Stimulated activated CD8-positive, alpha-beta memory T cell treated with anti-CD3 and anti-CD28 coated beads, Interleukin-4, amount 100 ng/mL, for 48 hours (primary cell): ENCODE measurements around the gene CDCA7.
"Not testable (repeated sequence)": the region's sequence is repeated elsewhere in the genome, so short reads cannot be mapped to it uniquely, and the experiment has no call there.

Experiments used
- DNase-seq: peaks from one replicate; pipeline ENCODE4 v3.0.0-alpha.2; 2020

Gene CDCA7

GRCh38 chr2:173359231-173359630, 4.6 kb downstream of the CDCA7 start:
- no peak for DNase-seq

GRCh38 chr2:173370198-173370597, 15.5 kb downstream of the CDCA7 start:
- DNase-seq: no peak

GRCh38 chr2:173371023-173371422, 16.4 kb downstream of the CDCA7 start:
- no peak for DNase-seq

- DNase-seq: no peak
These were observed 18.6 kb downstream of the CDCA7 start for GRCh38 chr2:173373290-173373689.

- DNase-seq: no peak
These were observed 20.0 kb downstream of the CDCA7 start for GRCh38 chr2:173374634-173375033.

GRCh38 chr2:173385534-173385933, 30.9 kb downstream of the CDCA7 start:
- DNase-seq: not testable (repeated sequence)

- DNase-seq: no peak
These were observed 31.5 kb downstream of the CDCA7 start for GRCh38 chr2:173386021-173386737.

- no peak for DNase-seq
These were observed 32.0 kb downstream of the CDCA7 start for GRCh38 chr2:173386738-173387065.

- DNase-seq: no peak
These were observed 32.4 kb downstream of the CDCA7 start for GRCh38 chr2:173387079-173387478.

GRCh38 chr2:173387660-173388059, 33.0 kb downstream of the CDCA7 start:
- DNase-seq: no peak

- DNase-seq: no peak
These were observed 34.1 kb downstream of the CDCA7 start for GRCh38 chr2:173388795-173389194.

GRCh38 chr2:173390036-173390435, 35.4 kb downstream of the CDCA7 start:
- no peak for DNase-seq

- DNase-seq: no peak
These were observed 38.1 kb downstream of the CDCA7 start for GRCh38 chr2:173392731-173393130.

GRCh38 chr2:173393186-173393585, 38.5 kb downstream of the CDCA7 start:
- DNase-seq: no peak

GRCh38 chr2:173393636-173394035, 39.0 kb downstream of the CDCA7 start:
- no peak for DNase-seq

- no peak for DNase-seq
These were observed 39.7 kb downstream of the CDCA7 start for GRCh38 chr2:173394091-173394974.

- DNase-seq: no peak
These were observed 41.1 kb downstream of the CDCA7 start for GRCh38 chr2:173395567-173396351.

GRCh38 chr2:173397539-173397938, 42.9 kb downstream of the CDCA7 start:
- no peak for DNase-seq

- no peak for DNase-seq
These were observed 44.6 kb downstream of the CDCA7 start for GRCh38 chr2:173399229-173399628.

GRCh38 chr2:173400760-173401159, 46.1 kb downstream of the CDCA7 start:
- DNase-seq: no peak

GRCh38 chr2:173401716-173402326, 47.1 kb downstream of the CDCA7 start:
- DNase-seq: no peak

GRCh38 chr2:173402405-173402974, 47.8 kb downstream of the CDCA7 start:
- peak; percentile 82 for DNase-seq
